Psoas muscle (tissue), 8 donors: ENCODE measurements around the gene CDC42BPB. TPM values are rescaled to one million over a fixed set of nuclear protein-coding genes. Genes with fewer than 3 reads are reported as not detected.
A peak's percentile ranks its signal among the peaks of the same experiment; 100 is the strongest.

ENCODE experiments used
- ATAC-seq, 4 donors: fragments of 200-7000 bp; cut with Tn5 transposase; one replicate each; pipeline ENCODE4 v1.9.1; 2020; ENCODE audit warnings: moderate library complexity in 3 of 4, mild to moderate bottlenecking in 2 of 4
- DNase-seq, 2 donors: peaks; one replicate each; pipeline ENCODE4 v3.0.0-alpha.2; 2020
- H3K27ac ChIP-seq: fragments of 200-600 bp; one replicate; pipeline ENCODE4 v1.8.0; 2022
- H3K27me3 ChIP-seq, 3 donors: fragments of 200-600 bp in 1 of 3; one replicate each; pipeline versions ENCODE4 v1.6.1 to v1.8.0; 2013 to 2022; ENCODE audit warnings: low read length in 2 of 3, mild to moderate bottlenecking in 2 of 3, moderate library complexity in 1 of 3; ENCODE audit not compliant: insufficient read depth in 3 of 3
- H3K36me3 ChIP-seq, 2 donors: fragments of 200-600 bp in 1 of 2; one replicate each; pipeline versions ENCODE4 v1.6.1 to v1.8.0; 2013 to 2022; ENCODE audit warnings: low read depth in 1 of 2, mild to moderate bottlenecking in 1 of 2, moderate library complexity in 1 of 2; ENCODE audit not compliant: insufficient read depth in 1 of 2
- H3K4me1 ChIP-seq: fragments of 200-600 bp; one replicate; pipeline ENCODE4 v1.8.0; 2022
- H3K4me3 ChIP-seq: fragments of 200-600 bp; one replicate; pipeline ENCODE4 v1.8.0; 2022; ENCODE audit warnings: mild to moderate bottlenecking
- H3K9me3 ChIP-seq: fragments of 200-600 bp; one replicate; pipeline ENCODE4 v1.8.0; 2022
- WGBS, 3 donors: extraction: QIAGEN DNeasy Blood & Tissue Kit; methylation state at CpG; one replicate each; pipeline versions ENCODE4 v1.1.6 to v1.1.7; 2013; 5-methylcytosine and 5-hydroxymethylcytosine counted together
- intact Hi-C, 2 donors: fragments of 100-400 bp; cut with DNase I; formaldehyde crosslinking; loops; one replicate each; pipeline versions ENCODE4 v1.11.0 to v1.14.2; 2022
- polyA plus RNA-seq, 3 donors: library from polyadenylated mRNA; stranded (reverse); fragments of 200-250 nt; gene quantifications; one replicate each; pipeline ENCODE4 v1.2.3, GENCODE V29; 2013
- total RNA-seq, 4 donors: library from RNA; stranded (reverse); fragmentation: NEBNext Ultra II Directional in 2 of 4; extraction: Animal tissue kit (Norgen Biotek cat#: 25700) in 2 of 4; gene quantifications; one replicate each; pipeline versions ENCODE4 v1.2.1 to v1.2.4, GENCODE V29; 2021 to 2023
- TF ChIP-seq, protein P1 (sequence below): fragments of 200-600 bp; IDR thresholded peaks from one replicate; pipeline ENCODE4 v1.8.0; 2022; ENCODE audit warnings: antibody characterized with exemption
- donor health status: healthy with polysubstance abuse.
- donor health status: DM: no; HTN: no; CAD: no; lungs with moderate emphysema.
- donor health status: Bipolar disorder and iron deficiency.
- donor health status: healthy.
- donor health status: DM: yes; HTN: yes; CAD: no.
- donor health status: DM: no; HTN: no; CAD: no.
- donor health status: DM: no; HTN: no; CAD: no.
- donor health status: DM: yes; HTN: yes; CAD: no.

Gene CDC42BPB
- total and polyA plus RNA-seq, 7 donors: 20.2 to 57.4 (median 40.0) TPM

DNA sequence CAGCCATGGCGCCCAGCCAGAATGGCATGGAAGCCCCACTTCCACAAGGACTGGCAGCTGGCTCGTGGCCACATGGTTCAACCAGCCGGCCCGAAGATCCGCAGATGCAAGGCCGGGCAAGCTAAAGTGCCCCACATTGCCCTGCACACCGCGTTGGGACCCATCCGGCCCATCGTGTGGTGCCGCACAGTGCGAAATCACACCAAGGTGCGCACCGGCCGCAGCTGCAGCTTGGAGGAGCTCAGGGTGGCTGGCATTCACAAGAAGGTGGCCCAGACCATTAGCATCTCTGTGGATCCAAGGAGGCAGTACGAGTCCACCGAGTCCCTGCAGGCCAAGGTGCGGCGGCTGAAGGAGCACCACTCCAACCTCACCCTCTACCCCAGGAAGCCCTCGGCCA, 15.9 kb downstream of the CDC42BPB start:
- no peak for DNase-seq
- H3K36me3 ChIP-seq: peaks cover 0 to 7% of the 10 kb centered on the region in 2 donors
- H3K9me3 ChIP-seq: no peaks in the 10 kb centered on the region
- TF ChIP-seq, protein P1, sequence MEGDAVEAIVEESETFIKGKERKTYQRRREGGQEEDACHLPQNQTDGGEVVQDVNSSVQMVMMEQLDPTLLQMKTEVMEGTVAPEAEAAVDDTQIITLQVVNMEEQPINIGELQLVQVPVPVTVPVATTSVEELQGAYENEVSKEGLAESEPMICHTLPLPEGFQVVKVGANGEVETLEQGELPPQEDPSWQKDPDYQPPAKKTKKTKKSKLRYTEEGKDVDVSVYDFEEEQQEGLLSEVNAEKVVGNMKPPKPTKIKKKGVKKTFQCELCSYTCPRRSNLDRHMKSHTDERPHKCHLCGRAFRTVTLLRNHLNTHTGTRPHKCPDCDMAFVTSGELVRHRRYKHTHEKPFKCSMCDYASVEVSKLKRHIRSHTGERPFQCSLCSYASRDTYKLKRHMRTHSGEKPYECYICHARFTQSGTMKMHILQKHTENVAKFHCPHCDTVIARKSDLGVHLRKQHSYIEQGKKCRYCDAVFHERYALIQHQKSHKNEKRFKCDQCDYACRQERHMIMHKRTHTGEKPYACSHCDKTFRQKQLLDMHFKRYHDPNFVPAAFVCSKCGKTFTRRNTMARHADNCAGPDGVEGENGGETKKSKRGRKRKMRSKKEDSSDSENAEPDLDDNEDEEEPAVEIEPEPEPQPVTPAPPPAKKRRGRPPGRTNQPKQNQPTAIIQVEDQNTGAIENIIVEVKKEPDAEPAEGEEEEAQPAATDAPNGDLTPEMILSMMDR: no peak
- H3K27ac ChIP-seq: no peak overlapping the region
- ATAC-seq: peak in 1 of 4 donors; percentile 21
- intact Hi-C loops: loop anchor here in 1 of 2 donors (10.0 kb wide), 1 partner anchor 847 kb away; no protein-coding TSS in a partner anchor
- WGBS, 3 donors: 97 to 99% (median 97%) methylated on average over 20 of the region's 20 CpGs
- no peak overlapping the region for H3K4me3 ChIP-seq
- H3K27me3 ChIP-seq: no peaks in the 10 kb centered on the region
- H3K4me1 ChIP-seq: peaks cover 21% of the 10 kb centered on the region

DNA sequence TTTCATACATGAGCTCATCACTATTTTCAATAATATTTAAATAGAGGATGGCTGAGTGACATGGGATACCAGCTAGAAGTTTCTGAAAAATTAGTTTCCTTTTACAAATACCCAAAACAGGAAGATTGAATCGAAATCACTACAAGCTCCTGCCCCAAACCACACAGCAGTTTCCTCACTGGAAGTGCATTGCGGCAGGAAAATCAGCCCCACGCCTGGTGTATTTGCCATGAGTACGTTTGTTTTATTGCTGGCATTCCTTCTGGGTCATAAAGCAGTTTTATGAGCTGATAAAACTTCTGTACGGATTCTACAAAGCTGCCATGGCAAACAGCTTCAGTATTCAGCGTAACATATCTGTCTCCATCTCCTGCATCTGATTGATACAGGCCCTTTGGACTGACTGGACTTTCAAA, 23.7 kb downstream of the CDC42BPB start:
- 56 to 65% (median 64%) methylated on average over 6 of the region's 6 CpGs for WGBS, 3 donors
- DNase-seq (no peak), ATAC-seq (no peak)
- TF ChIP-seq, protein P1: no peak
- Histone ChIP-seq H3K9me3 (no peaks in the 10 kb centered on the region), H3K4me3 (no peak overlapping the region), H3K36me3 (no peaks in the 10 kb centered on the region), H3K27ac (no peak overlapping the region), H3K27me3 (no peaks in the 10 kb centered on the region), H3K4me1 (peaks cover 15% of the 10 kb centered on the region)
- intact Hi-C loops: no loop called here

DNA sequence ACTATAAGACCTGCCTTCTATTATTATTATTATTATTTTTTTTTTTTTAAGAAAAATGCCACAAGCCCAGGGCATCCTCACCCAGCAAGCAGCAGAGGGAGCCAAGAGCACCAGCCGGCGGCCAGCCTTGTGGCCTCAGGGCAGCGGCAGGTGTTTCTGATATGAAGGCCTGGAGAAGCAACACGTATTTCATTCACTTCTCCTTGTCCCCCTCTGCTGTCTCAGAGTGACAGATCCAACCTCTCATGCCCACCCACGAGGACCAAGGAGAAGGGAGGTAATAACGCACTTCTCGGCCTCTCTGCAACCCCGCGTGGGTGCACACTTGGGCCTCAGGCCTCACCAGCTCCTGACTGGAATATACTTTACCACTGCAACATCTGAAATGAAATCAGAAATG, 25.4 kb downstream of the CDC42BPB start:
- H3K9me3 ChIP-seq: no peaks in the 10 kb centered on the region
- no peaks in the 10 kb centered on the region for H3K27me3 ChIP-seq
- no peak overlapping the region for H3K4me3 ChIP-seq
- peak in 3 of 4 donors; percentile 41 to 54 (median 44) for ATAC-seq
- peaks cover 18% of the 10 kb centered on the region for H3K4me1 ChIP-seq
- intact Hi-C loops: no loop called here
- TF ChIP-seq, protein P1: no peak
- no peak overlapping the region for H3K27ac ChIP-seq
- WGBS, 3 donors: 64 to 82% (median 67%) methylated on average over 9 of the region's 9 CpGs
- H3K36me3 ChIP-seq: no peaks in the 10 kb centered on the region
- no peak for DNase-seq

DNA sequence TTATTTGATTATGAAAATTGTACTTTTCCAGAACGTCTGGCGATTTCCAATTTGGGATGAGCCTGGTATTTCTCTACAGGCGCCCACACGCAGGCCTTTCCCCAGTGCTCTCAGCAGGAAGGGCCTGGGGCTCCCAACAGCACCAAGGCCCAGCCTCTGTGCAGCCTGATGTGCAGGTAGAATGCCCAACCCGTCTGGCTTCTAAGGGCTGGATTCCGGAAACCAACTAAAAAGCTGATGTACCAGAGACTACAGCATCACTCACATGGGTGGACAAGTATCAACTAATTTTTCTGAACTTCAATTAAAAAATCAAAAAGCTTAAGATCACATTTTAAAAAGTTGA, 25.8 kb downstream of the CDC42BPB start:
- no peak for DNase-seq

More for the DNA sequence above, 25.8 kb downstream of the CDC42BPB start:
- H3K9me3 ChIP-seq: no peaks in the 10 kb centered on the region
- peaks cover 18% of the 10 kb centered on the region for H3K4me1 ChIP-seq
- intact Hi-C loops: no loop called here
- no peak overlapping the region for H3K4me3 ChIP-seq
- H3K36me3 ChIP-seq: no peaks in the 10 kb centered on the region
- WGBS, 3 donors: 78 to 84% (median 78%) methylated on average over 6 of the region's 6 CpGs
- TF ChIP-seq, protein P1: no peak
- no peak for ATAC-seq
- no peak overlapping the region for H3K27ac ChIP-seq
- H3K27me3 ChIP-seq: no peaks in the 10 kb centered on the region
